Measurements from ENCODE around the gene UFM1. TPM values are rescaled to one million over a fixed set of nuclear protein-coding genes. Genes with fewer than 3 reads are reported as not detected.

Gene UFM1
- total and polyA plus RNA-seq, 2 of the 13 experiments (the other 11 are each of a cell fraction or from before 2014, with no cell fraction given), result 42.6 to 47.0 TPM

DNA sequence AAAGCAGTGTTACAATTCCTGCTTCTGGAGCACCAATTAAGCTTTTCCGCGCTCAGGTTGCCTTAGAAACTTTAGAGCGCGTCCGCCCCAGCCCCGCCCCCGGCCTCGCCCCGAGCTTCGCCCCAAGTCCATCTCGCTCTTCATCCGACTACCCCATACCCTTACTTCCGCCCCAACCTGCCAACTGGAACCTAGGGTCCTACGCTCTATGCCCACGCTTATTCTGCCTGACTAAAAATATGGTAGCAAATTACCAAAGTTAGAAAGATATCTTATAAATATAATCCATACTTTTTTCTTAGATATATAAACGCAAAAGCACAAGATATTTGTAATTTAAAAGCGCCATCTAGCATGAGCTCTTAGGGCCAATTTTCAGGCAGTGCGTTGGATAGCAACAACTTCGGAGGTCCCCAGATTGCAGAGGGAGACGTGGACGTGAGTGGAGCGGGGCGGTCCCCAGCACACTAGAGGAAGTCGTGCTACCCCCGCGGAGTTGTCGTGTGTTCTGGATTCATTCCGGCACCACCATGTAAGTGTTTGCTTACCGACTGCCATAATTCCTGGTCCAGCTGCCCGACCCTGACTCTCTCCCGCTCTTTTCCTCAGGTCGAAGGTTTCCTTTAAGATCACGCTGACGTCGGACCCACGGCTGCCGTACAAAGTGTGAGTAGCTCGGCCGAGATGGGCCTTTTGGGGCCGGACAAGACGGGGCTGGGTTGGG is at the start of gene UFM1 (continued):
- TF ChIP-seq ATF7 (IDR thresholded peaks at IDR 0.05) (no peak), ATF7 (CRISPR knock-in tag; IDR thresholded peaks at IDR 0.05) (no peak), PTBP1 (IDR thresholded peaks at IDR 0.05; ENCODE audit: low read depth, low read length, poor library complexity, severe bottlenecking) (no peak), ZNF556 (CRISPR knock-in tag; IDR thresholded peaks at IDR 0.05; ENCODE audit: borderline replicate concordance) (no peak), SMC3 (IDR thresholded peaks at IDR 0.05; ENCODE audit: low read length) (no peak), MATR3 (CRISPR knock-in tag; IDR thresholded peaks at IDR 0.05) (no peak), SPEN (CRISPR knock-in tag; IDR thresholded peaks at IDR 0.05; ENCODE audit: low read depth) (peak; percentile 34; the same call in 1 of the 2 replicates), MIXL1 (CRISPR knock-in tag; IDR thresholded peaks at IDR 0.05) (no peak), ZNF337 (CRISPR knock-in tag; IDR thresholded peaks at IDR 0.05; ENCODE audit: borderline replicate concordance, low read depth) (no peak), HNRNPK (IDR thresholded peaks at IDR 0.05; ENCODE audit: low read depth, low read length, poor library complexity, severe bottlenecking) (no peak), ZNF44 (CRISPR knock-in tag; IDR thresholded peaks at IDR 0.05) (no peak), ZNF121 (CRISPR knock-in tag; IDR thresholded peaks at IDR 0.05) (no peak)
- TF ChIP-seq, protein P1, sequence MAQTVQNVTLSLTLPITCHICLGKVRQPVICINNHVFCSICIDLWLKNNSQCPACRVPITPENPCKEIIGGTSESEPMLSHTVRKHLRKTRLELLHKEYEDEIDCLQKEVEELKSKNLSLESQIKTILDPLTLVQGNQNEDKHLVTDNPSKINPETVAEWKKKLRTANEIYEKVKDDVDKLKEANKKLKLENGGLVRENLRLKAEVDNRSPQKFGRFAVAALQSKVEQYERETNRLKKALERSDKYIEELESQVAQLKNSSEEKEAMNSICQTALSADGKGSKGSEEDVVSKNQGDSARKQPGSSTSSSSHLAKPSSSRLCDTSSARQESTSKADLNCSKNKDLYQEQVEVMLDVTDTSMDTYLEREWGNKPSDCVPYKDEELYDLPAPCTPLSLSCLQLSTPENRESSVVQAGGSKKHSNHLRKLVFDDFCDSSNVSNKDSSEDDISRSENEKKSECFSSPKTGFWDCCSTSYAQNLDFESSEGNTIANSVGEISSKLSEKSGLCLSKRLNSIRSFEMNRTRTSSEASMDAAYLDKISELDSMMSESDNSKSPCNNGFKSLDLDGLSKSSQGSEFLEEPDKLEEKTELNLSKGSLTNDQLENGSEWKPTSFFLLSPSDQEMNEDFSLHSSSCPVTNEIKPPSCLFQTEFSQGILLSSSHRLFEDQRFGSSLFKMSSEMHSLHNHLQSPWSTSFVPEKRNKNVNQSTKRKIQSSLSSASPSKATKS (CRISPR knock-in tag; IDR thresholded peaks at IDR 0.05), result no peak
- TF ChIP-seq, protein P2, sequence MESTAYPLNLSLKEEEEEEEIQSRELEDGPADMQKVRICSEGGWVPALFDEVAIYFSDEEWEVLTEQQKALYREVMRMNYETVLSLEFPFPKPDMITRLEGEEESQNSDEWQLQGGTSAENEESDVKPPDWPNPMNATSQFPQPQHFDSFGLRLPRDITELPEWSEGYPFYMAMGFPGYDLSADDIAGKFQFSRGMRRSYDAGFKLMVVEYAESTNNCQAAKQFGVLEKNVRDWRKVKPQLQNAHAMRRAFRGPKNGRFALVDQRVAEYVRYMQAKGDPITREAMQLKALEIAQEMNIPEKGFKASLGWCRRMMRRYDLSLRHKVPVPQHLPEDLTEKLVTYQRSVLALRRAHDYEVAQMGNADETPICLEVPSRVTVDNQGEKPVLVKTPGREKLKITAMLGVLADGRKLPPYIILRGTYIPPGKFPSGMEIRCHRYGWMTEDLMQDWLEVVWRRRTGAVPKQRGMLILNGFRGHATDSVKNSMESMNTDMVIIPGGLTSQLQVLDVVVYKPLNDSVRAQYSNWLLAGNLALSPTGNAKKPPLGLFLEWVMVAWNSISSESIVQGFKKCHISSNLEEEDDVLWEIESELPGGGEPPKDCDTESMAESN (CRISPR knock-in tag; conservative IDR thresholded peaks at IDR 0.05), result peak; percentile 71; the same call in 1 of the 2 replicates
- TF ChIP-seq, protein P3, sequence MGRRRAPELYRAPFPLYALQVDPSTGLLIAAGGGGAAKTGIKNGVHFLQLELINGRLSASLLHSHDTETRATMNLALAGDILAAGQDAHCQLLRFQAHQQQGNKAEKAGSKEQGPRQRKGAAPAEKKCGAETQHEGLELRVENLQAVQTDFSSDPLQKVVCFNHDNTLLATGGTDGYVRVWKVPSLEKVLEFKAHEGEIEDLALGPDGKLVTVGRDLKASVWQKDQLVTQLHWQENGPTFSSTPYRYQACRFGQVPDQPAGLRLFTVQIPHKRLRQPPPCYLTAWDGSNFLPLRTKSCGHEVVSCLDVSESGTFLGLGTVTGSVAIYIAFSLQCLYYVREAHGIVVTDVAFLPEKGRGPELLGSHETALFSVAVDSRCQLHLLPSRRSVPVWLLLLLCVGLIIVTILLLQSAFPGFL (CRISPR knock-in tag; IDR thresholded peaks at IDR 0.05), result no peak
- TF ChIP-seq, protein P4, sequence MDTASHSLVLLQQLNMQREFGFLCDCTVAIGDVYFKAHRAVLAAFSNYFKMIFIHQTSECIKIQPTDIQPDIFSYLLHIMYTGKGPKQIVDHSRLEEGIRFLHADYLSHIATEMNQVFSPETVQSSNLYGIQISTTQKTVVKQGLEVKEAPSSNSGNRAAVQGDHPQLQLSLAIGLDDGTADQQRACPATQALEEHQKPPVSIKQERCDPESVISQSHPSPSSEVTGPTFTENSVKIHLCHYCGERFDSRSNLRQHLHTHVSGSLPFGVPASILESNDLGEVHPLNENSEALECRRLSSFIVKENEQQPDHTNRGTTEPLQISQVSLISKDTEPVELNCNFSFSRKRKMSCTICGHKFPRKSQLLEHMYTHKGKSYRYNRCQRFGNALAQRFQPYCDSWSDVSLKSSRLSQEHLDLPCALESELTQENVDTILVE (CRISPR knock-in tag; IDR thresholded peaks at IDR 0.05), result no peak
- TF ChIP-seq, protein P5, sequence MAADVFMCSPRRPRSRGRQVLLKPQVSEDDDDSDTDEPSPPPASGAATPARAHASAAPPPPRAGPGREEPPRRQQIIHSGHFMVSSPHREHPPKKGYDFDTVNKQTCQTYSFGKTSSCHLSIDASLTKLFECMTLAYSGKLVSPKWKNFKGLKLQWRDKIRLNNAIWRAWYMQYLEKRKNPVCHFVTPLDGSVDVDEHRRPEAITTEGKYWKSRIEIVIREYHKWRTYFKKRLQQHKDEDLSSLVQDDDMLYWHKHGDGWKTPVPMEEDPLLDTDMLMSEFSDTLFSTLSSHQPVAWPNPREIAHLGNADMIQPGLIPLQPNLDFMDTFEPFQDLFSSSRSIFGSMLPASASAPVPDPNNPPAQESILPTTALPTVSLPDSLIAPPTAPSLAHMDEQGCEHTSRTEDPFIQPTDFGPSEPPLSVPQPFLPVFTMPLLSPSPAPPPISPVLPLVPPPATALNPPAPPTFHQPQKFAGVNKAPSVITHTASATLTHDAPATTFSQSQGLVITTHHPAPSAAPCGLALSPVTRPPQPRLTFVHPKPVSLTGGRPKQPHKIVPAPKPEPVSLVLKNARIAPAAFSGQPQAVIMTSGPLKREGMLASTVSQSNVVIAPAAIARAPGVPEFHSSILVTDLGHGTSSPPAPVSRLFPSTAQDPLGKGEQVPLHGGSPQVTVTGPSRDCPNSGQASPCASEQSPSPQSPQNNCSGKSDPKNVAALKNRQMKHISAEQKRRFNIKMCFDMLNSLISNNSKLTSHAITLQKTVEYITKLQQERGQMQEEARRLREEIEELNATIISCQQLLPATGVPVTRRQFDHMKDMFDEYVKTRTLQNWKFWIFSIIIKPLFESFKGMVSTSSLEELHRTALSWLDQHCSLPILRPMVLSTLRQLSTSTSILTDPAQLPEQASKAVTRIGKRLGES (CRISPR knock-in tag; IDR thresholded peaks at IDR 0.05; ENCODE audit: borderline replicate concordance), result no peak
- TF ChIP-seq, protein P6, sequence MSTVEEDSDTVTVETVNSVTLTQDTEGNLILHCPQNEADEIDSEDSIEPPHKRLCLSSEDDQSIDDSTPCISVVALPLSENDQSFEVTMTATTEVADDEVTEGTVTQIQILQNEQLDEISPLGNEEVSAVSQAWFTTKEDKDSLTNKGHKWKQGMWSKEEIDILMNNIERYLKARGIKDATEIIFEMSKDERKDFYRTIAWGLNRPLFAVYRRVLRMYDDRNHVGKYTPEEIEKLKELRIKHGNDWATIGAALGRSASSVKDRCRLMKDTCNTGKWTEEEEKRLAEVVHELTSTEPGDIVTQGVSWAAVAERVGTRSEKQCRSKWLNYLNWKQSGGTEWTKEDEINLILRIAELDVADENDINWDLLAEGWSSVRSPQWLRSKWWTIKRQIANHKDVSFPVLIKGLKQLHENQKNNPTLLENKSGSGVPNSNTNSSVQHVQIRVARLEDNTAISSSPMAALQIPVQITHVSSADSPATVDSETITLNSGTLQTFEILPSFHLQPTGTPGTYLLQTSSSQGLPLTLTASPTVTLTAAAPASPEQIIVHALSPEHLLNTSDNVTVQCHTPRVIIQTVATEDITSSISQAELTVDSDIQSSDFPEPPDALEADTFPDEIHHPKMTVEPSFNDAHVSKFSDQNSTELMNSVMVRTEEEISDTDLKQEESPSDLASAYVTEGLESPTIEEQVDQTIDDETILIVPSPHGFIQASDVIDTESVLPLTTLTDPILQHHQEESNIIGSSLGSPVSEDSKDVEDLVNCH (CRISPR knock-in tag; IDR thresholded peaks at IDR 0.05), result no peak

Data from HepG2 (cell line).